WTC11 (cell line): ENCODE data around the gene FAM9C.

Experiments used
- ELF4 ChIP-seq: sonication (generic); formaldehyde crosslinking; IDR thresholded peaks from 2 replicates; pipeline ENCODE4 v1.8.1; 2022; ENCODE audit warnings: low read depth, mild to moderate bottlenecking, moderate library complexity, missing genetic modification reagents
- NFYB ChIP-seq: sonication (generic); formaldehyde crosslinking; conservative IDR thresholded peaks from 2 replicates; pipeline ENCODE4 v1.8.0; 2022; ENCODE audit warnings: low read depth, missing genetic modification reagents
- RELA ChIP-seq: sonication (generic); formaldehyde crosslinking; IDR thresholded peaks from 2 replicates; pipeline ENCODE4 v1.8.1; 2022; ENCODE audit warnings: missing genetic modification reagents, mild to moderate bottlenecking, borderline replicate concordance
- ZNF138 ChIP-seq: sonication (generic); formaldehyde crosslinking; conservative IDR thresholded peaks from 2 replicates; pipeline ENCODE4 v1.8.1; 2022; ENCODE audit warnings: mild to moderate bottlenecking, moderate library complexity, missing genetic modification reagents
- ZNF416 ChIP-seq: fragments of 250-450 bp; sonication (Bioruptor Pico); IDR thresholded peaks from 2 replicates; pipeline ENCODE4 v1.9.0; 2021; ENCODE audit warnings: mild to moderate bottlenecking, inconsistent platforms
- TF ChIP-seq, protein P1 (sequence below): sonication (generic); formaldehyde crosslinking; IDR thresholded peaks from 2 replicates; pipeline ENCODE4 v1.8.0; 2022; ENCODE audit warnings: mild to moderate bottlenecking, missing genetic modification reagents
- TF ChIP-seq, protein P2 (sequence below): sonication (generic); formaldehyde crosslinking; IDR thresholded peaks from 2 replicates; pipeline ENCODE4 v1.8.1; 2023; ENCODE audit warnings: mild to moderate bottlenecking, missing genetic modification reagents, moderate library complexity
- TF ChIP-seq, protein P3 (sequence below): fragments of 200-600 bp; IDR thresholded peaks from 2 replicates; pipeline ENCODE4 v1.8.0; 2022; ENCODE audit warnings: antibody characterized with exemption

DNA sequence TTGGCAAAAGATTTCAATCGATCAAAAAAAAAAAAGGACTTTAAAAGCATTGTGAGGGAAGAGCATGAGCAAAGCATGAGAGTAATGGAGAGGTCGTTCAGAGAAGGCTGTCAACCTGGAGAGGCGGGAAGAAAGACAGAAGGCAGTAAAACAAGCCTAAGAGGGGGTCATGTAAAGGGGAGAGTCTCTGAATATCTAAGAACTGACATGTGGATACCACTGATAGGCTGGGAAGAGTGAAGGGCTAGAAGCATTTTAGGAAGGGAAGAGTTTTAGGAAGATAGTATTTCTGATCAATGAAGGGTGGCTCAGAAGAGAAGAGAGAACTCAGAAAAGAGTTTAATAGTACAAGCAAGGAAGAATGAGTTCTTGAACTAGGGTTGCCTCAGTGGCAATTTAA lies 7.5 kb downstream of the FAM9C start:
- TF ChIP-seq RELA (CRISPR knock-in tag): no peak
- no peak for TF ChIP-seq ZNF138
- TF ChIP-seq, protein P1, sequence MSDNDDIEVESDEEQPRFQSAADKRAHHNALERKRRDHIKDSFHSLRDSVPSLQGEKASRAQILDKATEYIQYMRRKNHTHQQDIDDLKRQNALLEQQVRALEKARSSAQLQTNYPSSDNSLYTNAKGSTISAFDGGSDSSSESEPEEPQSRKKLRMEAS (CRISPR knock-in tag): no peak
- TF ChIP-seq, protein P2, sequence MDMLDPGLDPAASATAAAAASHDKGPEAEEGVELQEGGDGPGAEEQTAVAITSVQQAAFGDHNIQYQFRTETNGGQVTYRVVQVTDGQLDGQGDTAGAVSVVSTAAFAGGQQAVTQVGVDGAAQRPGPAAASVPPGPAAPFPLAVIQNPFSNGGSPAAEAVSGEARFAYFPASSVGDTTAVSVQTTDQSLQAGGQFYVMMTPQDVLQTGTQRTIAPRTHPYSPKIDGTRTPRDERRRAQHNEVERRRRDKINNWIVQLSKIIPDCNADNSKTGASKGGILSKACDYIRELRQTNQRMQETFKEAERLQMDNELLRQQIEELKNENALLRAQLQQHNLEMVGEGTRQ (CRISPR knock-in tag): no peak
- TF ChIP-seq, protein P3, sequence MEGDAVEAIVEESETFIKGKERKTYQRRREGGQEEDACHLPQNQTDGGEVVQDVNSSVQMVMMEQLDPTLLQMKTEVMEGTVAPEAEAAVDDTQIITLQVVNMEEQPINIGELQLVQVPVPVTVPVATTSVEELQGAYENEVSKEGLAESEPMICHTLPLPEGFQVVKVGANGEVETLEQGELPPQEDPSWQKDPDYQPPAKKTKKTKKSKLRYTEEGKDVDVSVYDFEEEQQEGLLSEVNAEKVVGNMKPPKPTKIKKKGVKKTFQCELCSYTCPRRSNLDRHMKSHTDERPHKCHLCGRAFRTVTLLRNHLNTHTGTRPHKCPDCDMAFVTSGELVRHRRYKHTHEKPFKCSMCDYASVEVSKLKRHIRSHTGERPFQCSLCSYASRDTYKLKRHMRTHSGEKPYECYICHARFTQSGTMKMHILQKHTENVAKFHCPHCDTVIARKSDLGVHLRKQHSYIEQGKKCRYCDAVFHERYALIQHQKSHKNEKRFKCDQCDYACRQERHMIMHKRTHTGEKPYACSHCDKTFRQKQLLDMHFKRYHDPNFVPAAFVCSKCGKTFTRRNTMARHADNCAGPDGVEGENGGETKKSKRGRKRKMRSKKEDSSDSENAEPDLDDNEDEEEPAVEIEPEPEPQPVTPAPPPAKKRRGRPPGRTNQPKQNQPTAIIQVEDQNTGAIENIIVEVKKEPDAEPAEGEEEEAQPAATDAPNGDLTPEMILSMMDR: no peak
- no peak for TF ChIP-seq NFYB
- no peak for TF ChIP-seq ZNF416 (CRISPR knock-in tag)
- no peak for TF ChIP-seq ELF4 (CRISPR knock-in tag)
